COLO668 (cell line): ENCODE measurements around the gene THTPA.

ENCODE experiments used
- DNase-seq: peaks from one replicate; lab custom pipeline; 2025; ENCODE audit not compliant: unreplicated experiment; lab: John Stamatoyannopoulos, UW

The THTPA gene, protein sequence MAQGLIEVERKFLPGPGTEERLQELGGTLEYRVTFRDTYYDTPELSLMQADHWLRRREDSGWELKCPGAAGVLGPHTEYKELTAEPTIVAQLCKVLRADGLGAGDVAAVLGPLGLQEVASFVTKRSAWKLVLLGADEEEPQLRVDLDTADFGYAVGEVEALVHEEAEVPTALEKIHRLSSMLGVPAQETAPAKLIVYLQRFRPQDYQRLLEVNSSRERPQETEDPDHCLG

GRCh38 chr14:23555882-23556699 is at the start of gene THTPA:
TSS of gene THTPA (plus strand) at chr14:23556271. CDS start at chr14:23556758, 487 bp downstream.
- peak; percentile 97 for DNase-seq

DNA sequence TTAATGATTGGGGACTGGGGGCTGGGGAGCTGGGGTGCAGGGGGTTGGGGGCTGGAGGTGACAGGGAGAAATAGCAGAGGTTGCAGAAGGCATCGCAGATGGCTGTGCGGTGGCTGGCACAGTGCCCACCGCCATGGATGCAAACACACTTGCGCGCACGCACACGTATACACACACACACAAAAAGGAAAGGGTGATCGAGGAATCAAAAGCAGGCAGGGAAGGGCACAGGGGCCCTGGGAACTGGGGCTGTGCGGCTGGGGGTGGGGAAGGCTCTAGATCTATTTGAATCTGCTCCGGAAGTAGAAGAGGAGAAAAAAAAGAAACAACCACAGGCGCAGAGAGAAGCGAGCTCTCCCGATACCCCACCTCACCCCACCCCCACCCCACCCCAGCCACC is 43.9 kb upstream of the THTPA start:
- DNase-seq = peak; percentile 25

DNA sequence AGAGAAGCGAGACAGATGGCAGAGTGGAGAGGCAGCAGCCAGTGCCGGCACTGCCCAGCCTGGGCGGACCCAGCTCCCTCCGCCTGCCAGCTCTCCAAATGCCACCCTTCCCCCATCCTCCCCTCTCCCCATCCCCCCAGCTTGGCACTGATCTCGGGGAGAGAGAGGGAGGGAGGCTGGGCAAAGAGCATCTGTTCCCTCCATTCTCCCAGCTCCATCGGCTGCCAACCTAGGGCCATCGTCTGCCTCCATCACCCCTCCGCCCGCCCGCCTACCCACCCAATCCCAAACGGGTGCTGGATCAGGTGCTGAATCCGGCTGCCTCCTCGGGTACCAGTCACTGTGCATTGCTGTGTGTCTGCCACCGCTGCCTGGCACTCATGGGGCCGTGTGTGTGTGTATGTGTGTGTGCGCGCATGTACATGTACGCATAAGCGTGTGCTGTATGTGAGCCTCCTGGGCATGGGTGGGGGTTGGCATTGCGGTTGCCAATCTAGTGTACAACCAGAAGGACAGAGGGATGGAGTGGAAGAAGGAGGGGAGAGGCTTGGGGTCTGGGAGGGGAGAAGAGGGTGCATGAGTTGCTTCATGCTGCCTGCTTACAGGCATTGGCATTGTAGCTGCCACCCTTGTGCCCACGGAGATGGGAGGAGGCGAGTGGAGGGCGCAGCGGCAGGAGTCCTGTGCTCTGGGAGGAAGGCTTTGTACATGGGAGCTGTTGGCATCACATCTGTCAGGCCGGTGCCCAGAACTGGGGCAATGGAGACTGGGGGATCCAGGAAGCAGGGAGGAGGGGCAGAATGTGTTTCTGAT is 42.9 kb upstream of the THTPA start:
- no peak for DNase-seq

DNA sequence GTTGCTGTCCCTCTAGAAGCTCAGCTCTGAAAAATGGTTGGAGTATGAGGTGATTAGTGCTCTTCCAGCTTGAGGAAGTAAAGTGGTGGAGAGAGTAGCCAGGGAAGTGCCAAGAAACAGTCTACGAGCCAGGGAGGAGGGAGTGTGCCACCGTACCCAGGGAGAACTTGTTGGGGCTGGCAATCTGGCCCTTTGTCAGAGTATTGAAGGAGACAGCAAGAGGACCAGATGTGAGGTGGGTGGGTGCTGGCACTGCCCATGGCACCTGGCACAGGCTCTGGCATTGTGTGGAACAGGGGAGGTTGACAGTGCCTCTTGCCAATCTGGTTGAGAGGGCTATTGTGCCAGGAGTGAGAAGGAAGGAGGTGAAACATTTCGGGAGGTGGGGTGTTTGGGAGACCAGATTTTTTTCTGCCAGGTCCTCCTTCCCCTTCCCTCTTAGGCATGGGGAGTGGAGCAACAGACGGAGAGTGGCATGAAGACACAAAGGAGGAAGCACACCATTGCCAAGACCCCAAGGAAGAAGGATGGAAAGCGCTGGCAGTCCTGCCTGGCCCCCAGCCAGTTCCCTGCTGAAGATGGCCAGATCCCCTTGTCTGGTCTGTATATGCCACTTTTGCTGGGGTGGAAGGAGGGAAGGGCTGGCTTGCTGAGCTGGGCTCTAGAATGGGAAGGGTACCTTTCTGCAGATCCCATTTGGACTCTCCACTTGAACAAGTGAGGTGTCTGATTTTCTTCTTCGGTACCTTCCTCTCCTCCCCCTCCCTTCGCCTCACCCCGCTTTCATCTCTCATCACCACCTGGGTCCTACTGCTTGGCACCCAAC is 42.0 kb upstream of the THTPA start:
- DNase-seq = no peak

- DNase-seq = no peak
These were observed 41.5 kb upstream of the THTPA start for GRCh38 chr14:23514644-23514957.

- no peak for DNase-seq
These were observed 38.3 kb upstream of the THTPA start for GRCh38 chr14:23517650-23518326.

DNA sequence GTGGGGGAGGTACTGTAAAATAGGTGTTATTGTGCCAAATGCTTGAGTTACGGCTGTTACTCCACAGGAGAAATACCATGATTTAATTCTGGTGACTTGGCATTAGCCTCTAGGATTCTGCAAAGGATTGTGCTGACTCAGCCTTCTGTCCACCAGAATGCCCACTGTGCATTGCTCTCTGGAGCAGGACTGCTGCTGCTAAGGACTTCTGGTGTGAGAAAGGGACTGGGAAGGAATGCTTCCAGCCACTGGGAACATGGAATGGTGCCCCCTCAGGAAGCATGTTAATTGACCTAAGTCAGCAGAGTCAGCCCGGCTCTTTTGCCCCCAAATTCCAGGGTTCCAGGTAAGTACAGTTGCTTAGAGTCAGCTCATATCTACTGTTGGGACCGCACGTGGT is 37.4 kb upstream of the THTPA start:
- no peak for DNase-seq

- no peak for DNase-seq
These were observed 35.1 kb upstream of the THTPA start for GRCh38 chr14:23520899-23521533.

DNA sequence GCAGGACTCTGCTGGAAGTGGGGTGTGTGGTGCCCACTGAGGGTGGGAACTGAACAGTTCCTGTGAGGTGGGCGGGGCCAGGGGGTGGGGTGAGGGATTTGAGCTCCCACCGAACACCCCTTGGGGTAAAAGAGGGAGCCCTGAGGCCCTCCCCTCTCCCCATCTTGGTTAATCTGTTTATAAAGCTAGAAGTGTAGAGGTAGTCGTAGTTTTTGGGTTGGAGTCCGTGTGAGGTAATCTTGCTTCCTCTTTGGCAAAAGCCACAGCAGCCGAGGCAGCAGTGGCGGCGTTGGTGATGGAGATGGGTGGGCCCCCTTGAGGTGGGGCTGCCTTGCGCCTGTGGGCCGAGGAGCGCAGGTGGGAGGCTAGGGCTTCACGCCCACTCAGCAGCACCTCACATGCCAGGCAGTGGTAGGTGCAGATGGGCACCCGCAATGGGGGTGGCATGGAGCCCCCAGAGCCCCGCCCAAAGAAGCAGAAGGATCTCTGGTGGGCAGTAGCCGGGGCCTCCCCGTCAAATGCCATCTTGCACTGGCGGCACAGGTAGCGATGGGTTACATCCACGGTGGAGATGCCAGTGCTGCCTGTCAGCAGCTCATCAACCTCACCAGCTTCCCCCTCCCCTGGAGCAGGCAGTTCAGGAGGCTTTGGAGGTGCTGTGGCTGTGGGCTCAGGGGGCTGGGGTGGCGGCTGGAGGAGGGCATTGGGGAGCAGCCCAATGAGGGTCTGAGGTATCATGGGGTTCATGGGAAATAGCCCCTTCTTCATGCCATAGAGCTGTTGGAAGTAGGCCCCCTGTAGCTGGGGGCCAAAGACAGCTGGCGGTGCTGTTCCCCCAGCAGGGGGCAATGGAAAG is 34.1 kb upstream of the THTPA start:
- DNase-seq = no peak

DNA sequence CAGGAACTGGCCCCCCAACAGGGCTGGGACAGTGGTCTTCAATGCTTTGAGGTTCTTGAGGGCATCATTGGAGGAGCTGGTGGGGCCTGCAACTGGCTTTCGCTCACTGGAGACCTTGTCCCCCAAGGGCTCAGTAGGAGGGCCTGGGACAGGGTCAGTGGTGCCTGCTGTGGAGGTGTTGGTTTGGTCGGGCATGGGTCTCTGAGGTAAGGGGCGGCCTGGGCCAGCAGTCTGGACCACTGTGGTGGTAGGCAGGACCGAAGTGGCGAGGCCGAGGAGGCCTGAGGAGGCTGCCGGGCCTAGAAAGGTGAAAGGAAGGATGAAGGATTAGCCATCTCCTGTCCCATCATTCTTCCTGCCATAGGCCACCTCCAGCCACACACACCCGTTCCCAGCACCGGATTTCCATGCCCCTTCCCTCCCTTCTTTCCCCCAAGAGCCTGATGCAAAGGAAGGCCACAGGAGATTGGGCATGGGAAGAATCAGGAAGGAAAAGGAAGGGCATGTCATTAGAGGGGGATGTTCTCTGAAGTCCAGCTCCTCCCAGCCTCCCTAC is 33.4 kb upstream of the THTPA start:
- DNase-seq = no peak

- DNase-seq = no peak
These were observed 32.6 kb upstream of the THTPA start for GRCh38 chr14:23523229-23524016.

- DNase-seq = no peak
These were observed 31.1 kb upstream of the THTPA start for GRCh38 chr14:23524954-23525353.

DNA sequence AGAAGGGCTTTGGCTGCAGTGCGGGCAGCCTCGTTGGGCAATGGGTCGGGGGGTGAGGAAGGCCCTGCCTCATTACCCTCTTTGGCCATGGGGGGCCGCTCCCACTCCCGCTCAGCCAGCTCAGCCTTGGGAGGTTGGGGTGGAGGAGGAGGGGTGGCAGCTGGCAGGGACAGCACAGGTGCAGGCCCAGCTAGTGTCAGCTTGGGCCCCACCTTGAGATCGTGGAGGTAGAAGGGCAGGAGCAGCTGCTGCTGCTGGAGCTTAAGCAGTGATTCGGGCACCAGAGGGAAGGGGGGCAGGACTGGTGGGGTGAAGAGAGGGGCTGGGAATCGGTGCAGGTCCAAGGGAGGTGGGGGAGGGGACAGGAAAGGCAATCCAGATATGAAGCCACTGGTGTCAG is 30.5 kb upstream of the THTPA start:
- no peak for DNase-seq

- DNase-seq = no peak
These were observed 27.5 kb upstream of the THTPA start for GRCh38 chr14:23528555-23528954.

GRCh38 chr14:23529016-23529415 is 27.1 kb upstream of the THTPA start:
- DNase-seq = no peak

DNA sequence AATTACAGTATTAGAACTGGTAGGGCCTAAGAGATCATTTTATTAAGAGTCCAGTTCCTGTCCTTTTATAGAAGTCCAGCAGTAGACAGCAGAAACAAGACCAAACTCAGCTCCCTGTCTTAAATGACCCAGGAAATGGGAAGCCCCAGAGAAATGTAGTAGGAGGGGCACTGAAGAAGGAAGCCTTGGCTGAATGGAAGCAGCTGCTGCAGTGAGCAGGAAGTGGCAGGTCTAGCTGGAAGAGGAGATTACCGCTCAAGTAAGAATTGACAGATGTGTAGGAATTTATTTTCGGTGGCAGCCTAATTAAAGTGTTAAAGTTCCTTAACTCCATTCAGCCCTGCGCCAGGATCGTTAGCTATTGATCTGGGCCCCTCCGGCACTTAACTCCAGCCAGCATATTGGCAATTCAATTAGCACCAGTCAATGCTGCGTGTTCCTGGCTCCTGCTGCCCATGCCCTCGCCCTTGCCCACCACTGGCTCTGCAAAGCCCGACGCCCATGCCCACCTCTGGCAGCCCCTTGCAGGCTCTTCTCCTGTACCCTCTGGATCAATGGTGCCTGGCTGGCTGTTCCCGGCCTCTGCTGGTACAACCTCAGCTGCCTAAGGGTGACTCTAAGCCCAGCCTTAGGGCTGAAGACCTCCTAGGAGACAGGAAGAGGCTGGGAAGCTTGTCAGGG is 25.6 kb upstream of the THTPA start:
- DNase-seq = no peak

DNA sequence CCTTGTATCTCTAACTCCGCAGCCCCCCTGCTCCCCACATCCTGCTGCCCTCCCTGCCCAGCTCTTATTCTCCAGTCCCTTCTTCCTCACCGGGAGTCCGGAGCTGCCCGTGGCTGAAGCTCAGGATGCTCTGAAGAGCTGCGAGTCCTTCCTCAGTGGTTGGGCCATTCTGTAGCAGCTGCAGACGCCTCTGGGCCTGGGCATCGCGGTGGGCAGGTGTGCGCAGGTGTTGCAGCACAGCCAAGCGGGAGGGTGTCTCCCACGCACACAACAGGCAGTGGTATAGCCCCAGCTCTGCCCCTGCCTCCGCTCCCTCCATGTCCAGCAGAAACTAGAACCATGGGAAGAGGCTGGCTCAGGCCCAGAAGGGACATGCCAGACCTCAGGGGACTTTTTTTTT is 24.7 kb upstream of the THTPA start:
- no peak for DNase-seq
